Neural progenitor cell (in vitro differentiated cells): ENCODE results near the gene TTLL5. TPM values are rescaled to one million over a fixed set of nuclear protein-coding genes. Genes with fewer than 3 reads are reported as not detected.

Source experiments
- DNase-seq: peaks from one replicate; pipeline ENCODE4 v3.0.0-alpha.2; 2016; ENCODE audit warnings: low spot score
- H2AFZ ChIP-seq: fragments of 200-600 bp; sonication (generic); replicated peaks from 2 replicates; pipeline ENCODE4 v1.6.1; 2016; ENCODE audit warnings: antibody characterized with exemption
- H3F3A ChIP-seq: fragments of 200-600 bp; sonication (generic); 2 replicates; pipeline ENCODE4 v1.6.1; 2016; ENCODE audit warnings: antibody characterized with exemption, low read depth
- H3K27ac ChIP-seq: fragments of 200-600 bp; sonication (generic); 2 replicates; pipeline ENCODE4 v1.5.1; 2016; ENCODE audit warnings: mild to moderate bottlenecking
- H3K27me3 ChIP-seq: fragments of 200-600 bp; sonication (generic); 2 replicates; pipeline ENCODE4 v1.6.1; 2016; ENCODE audit warnings: mild to moderate bottlenecking, moderate library complexity
- H3K36me3 ChIP-seq: fragments of 200-600 bp; sonication (generic); 2 replicates; pipeline ENCODE4 v1.5.1; 2016
- H3K4me1 ChIP-seq: fragments of 200-600 bp; sonication (generic); 2 replicates; pipeline ENCODE4 v1.6.1; 2016; ENCODE audit warnings: mixed run types
- H3K4me2 ChIP-seq: fragments of 200-600 bp; sonication (generic); 2 replicates; pipeline ENCODE4 v1.6.1; 2016
- H3K4me3 ChIP-seq: fragments of 200-600 bp; sonication (generic); 2 replicates; pipeline ENCODE4 v1.5.1; 2016
- H3K79me2 ChIP-seq: fragments of 200-600 bp; sonication (generic); 2 replicates; pipeline ENCODE4 v1.6.1; 2016; ENCODE audit warnings: low read depth
- H3K9ac ChIP-seq: fragments of 200-600 bp; sonication (generic); 2 replicates; pipeline ENCODE4 v1.6.1; 2016
- H3K9me3 ChIP-seq: fragments of 200-600 bp; sonication (generic); 2 replicates; pipeline ENCODE4 v1.5.1; 2016; ENCODE audit warnings: low read depth
- H4K20me1 ChIP-seq: fragments of 200-600 bp; sonication (generic); 2 replicates; pipeline ENCODE4 v1.6.1; 2016; ENCODE audit warnings: low read depth
- H3K27ac Mint-ChIP-seq: 3 replicates; pipeline ENCODE4 v1.8.0; 2021; ENCODE audit warnings: mixed read lengths
- H3K27me3 Mint-ChIP-seq: 2 replicates; pipeline ENCODE4 v1.8.0; 2022; ENCODE audit warnings: low read depth, mild to moderate bottlenecking, inconsistent platforms, moderate library complexity, mixed read lengths; ENCODE audit not compliant: insufficient read depth
- H3K36me3 Mint-ChIP-seq: 3 replicates; pipeline ENCODE4 v1.8.0; 2021; ENCODE audit warnings: mixed read lengths
- H3K4me1 Mint-ChIP-seq: 3 replicates; pipeline ENCODE4 v1.8.0; 2021; ENCODE audit warnings: mixed read lengths
- H3K4me3 Mint-ChIP-seq: 3 replicates; pipeline ENCODE4 v1.8.0; 2021; ENCODE audit warnings: mild to moderate bottlenecking, moderate library complexity, mixed read lengths
- H3K9me3 Mint-ChIP-seq: 3 replicates; pipeline ENCODE4 v1.8.0; 2020; ENCODE audit warnings: mixed read lengths
- CTCF ChIP-seq: fragments of 200-600 bp; sonication (generic); IDR thresholded peaks from 2 replicates; pipeline ENCODE4 v1.5.1; 2017; ENCODE audit warnings: antibody characterized with exemption, mild to moderate bottlenecking
- EZH2 ChIP-seq: fragments of 200-600 bp; sonication (generic); IDR thresholded peaks from 2 replicates; pipeline ENCODE4 v1.6.1; 2017; ENCODE audit warnings: antibody characterized with exemption, mild to moderate bottlenecking, moderate library complexity
- EZH2phosphoT487 ChIP-seq: fragments of 200-600 bp; sonication (generic); IDR thresholded peaks from 2 replicates; pipeline ENCODE4 v1.6.1; 2017; ENCODE audit warnings: antibody characterized with exemption
- total RNA-seq: library from RNA; depleted of rRNA; stranded (reverse); fragments of >200 nt; gene quantifications from 2 replicates; pipeline ENCODE4 v1.2.3, GENCODE V29; 2015; ENCODE audit warnings: low replicate concordance

Gene TTLL5
- total RNA-seq, 1 donor from 2014 or later, result 61.4 TPM

- no peaks in the 10 kb centered on the region for H3F3A ChIP-seq
- no peaks in the 10 kb centered on the region for H3K27me3 ChIP-seq
- H3K4me1 ChIP-seq, result peaks cover 6% of the 10 kb centered on the region
- Mint-ChIP-seq H3K4me1 (peaks cover 3% of the 10 kb centered on the region), H3K27me3 (no peaks in the 10 kb centered on the region), H3K27ac (no peak overlapping the region), H3K4me3 (no peak overlapping the region), H3K36me3 (peaks cover 2% of the 10 kb centered on the region), H3K9me3 (no peaks in the 10 kb centered on the region)
- DNase-seq, result no peak
- no peak for TF ChIP-seq EZH2phosphoT487
- no peak for TF ChIP-seq EZH2
- peak; percentile 33 for TF ChIP-seq CTCF
- no peaks in the 10 kb centered on the region for H3K9me3 ChIP-seq
- no peak overlapping the region for H3K9ac ChIP-seq
- H3K4me3 ChIP-seq, result no peak overlapping the region
- no peaks in the 10 kb centered on the region for H3K36me3 ChIP-seq
- no peak overlapping the region for H3K4me2 ChIP-seq
- H3K27ac ChIP-seq, result no peak overlapping the region
- no peaks in the 10 kb centered on the region for H4K20me1 ChIP-seq
- H2AFZ ChIP-seq, result no peak overlapping the region
- no peaks in the 10 kb centered on the region for H3K79me2 ChIP-seq
Observed at GRCh38 chr14:75860561-75861160, 199.6 kb downstream of the TTLL5 start.

GRCh38 chr14:75861161-75861621 lies 200.1 kb downstream of the TTLL5 start:
- Histone ChIP-seq H3K9ac (no peak overlapping the region), H3K27me3 (no peaks in the 10 kb centered on the region), H3F3A (no peaks in the 10 kb centered on the region), H3K36me3 (no peaks in the 10 kb centered on the region), H3K4me1 (peaks cover 6% of the 10 kb centered on the region), H4K20me1 (no peaks in the 10 kb centered on the region), H3K4me2 (no peak overlapping the region), H3K27ac (no peak overlapping the region), H2AFZ (no peak overlapping the region), H3K9me3 (no peaks in the 10 kb centered on the region), H3K79me2 (no peaks in the 10 kb centered on the region), H3K4me3 (no peak overlapping the region)
- no peaks in the 10 kb centered on the region for H3K36me3 Mint-ChIP-seq
- H3K27ac Mint-ChIP-seq, result no peak overlapping the region
- no peak for DNase-seq
- H3K4me3 Mint-ChIP-seq, result no peak overlapping the region
- H3K4me1 Mint-ChIP-seq, result peaks cover 3% of the 10 kb centered on the region
- TF ChIP-seq CTCF (no peak), EZH2phosphoT487 (no peak), EZH2 (no peak)
- H3K9me3 Mint-ChIP-seq, result no peaks in the 10 kb centered on the region
- no peaks in the 10 kb centered on the region for H3K27me3 Mint-ChIP-seq

GRCh38 chr14:75863221-75863620 lies 202.2 kb downstream of the TTLL5 start:
- Histone ChIP-seq H4K20me1 (no peaks in the 10 kb centered on the region), H3F3A (no peaks in the 10 kb centered on the region), H2AFZ (no peak overlapping the region), H3K4me3 (no peak overlapping the region), H3K4me1 (peaks cover 9% of the 10 kb centered on the region), H3K4me2 (no peak overlapping the region), H3K79me2 (no peaks in the 10 kb centered on the region), H3K27ac (no peak overlapping the region), H3K9ac (no peak overlapping the region), H3K27me3 (no peaks in the 10 kb centered on the region), H3K9me3 (no peaks in the 10 kb centered on the region), H3K36me3 (no peaks in the 10 kb centered on the region)
- H3K36me3 Mint-ChIP-seq, result no peaks in the 10 kb centered on the region
- H3K4me1 Mint-ChIP-seq, result peaks cover 13% of the 10 kb centered on the region
- no peak for TF ChIP-seq EZH2phosphoT487
- no peak for TF ChIP-seq CTCF
- TF ChIP-seq EZH2, result no peak
- H3K27ac Mint-ChIP-seq, result no peak overlapping the region
- H3K9me3 Mint-ChIP-seq, result no peaks in the 10 kb centered on the region
- no peak for DNase-seq
- no peak overlapping the region for H3K4me3 Mint-ChIP-seq
- H3K27me3 Mint-ChIP-seq, result no peaks in the 10 kb centered on the region
